ENCODE results near the gene ZDHHC8. TPM values are rescaled to one million over a fixed set of nuclear protein-coding genes. Genes with fewer than 3 reads are reported as not detected.

Gene ZDHHC8
- total RNA-seq, 1 experiment from 2014 or later = 89.3 TPM

- Histone ChIP-seq H4K20me1 (ENCODE audit: insufficient read depth) (no peaks in the 10 kb centered on the region), H3K4me1 (ENCODE audit: control insufficient read depth in 1 of 2, insufficient read depth in 2 of 2, low read length in 2 of 2) (no peaks in the 10 kb centered on the region), H3K27me3 (ENCODE audit: insufficient read depth, low read length) (no peaks in the 10 kb centered on the region), H3K9me3 (ENCODE audit: control insufficient read depth in 1 of 2, insufficient read depth in 1 of 2, low read depth in 1 of 2, low read length in 2 of 2) (no peaks in the 10 kb centered on the region), H2AFZ (ENCODE audit: low read depth, low read length, poor library complexity, severe bottlenecking) (no peak within 1 kb of the TSS), H3K9ac (ENCODE audit: low read length) (no peak within 1 kb of the TSS), H3K79me2 (ENCODE audit: insufficient read depth, low read length) (no peaks in the 10 kb centered on the region), H3K36me3 (ENCODE audit: control insufficient read depth in 1 of 2, insufficient read depth in 2 of 2, low read length in 2 of 2) (no peaks in the 10 kb centered on the region), H3K4me2 (ENCODE audit: low read length) (no peak within 1 kb of the TSS), H3K4me3 (replicated peaks in 1 of 2; ENCODE audit: low read depth in 1 of 2, low read length in 2 of 2) (no peak within 1 kb of the TSS), H3K27ac (ENCODE audit: low read depth, low read length) (no peak within 1 kb of the TSS), H3K9me2 (ENCODE audit: insufficient read depth) (no peaks in the 10 kb centered on the region)
- CTCF ChIA-PET = no interaction called here
- intact Hi-C loops (cut with micrococcal nuclease) = no loop called here
- ATAC-seq (no peak), DNase-seq (ENCODE audit: low read depth, low spot score) (no peak)
- RAD21 ChIA-PET (ENCODE audit: low non-redundant PET in 1 of 2, low total read pairs in 2 of 2, uncharacterized antibody in 2 of 2, unreplicated experiment in 2 of 2) = no interaction called here
- TF ChIP-seq ELF1 (IDR thresholded peaks at IDR 0.05; ENCODE audit: borderline replicate concordance, low read depth) (no peak), SIN3A (IDR thresholded peaks at IDR 0.05; ENCODE audit: low read depth) (no peak), ZNF274 (IDR thresholded peaks at IDR 0.05; ENCODE audit: low read depth, low read length) (no peak), CTCF (IDR thresholded peaks at IDR 0.05 in 2 of 3, conservative IDR thresholded peaks at IDR 0.05 in 1 of 3; ENCODE audit: borderline replicate concordance in 1 of 3, insufficient read depth in 1 of 3, low read depth in 2 of 3, low read length in 2 of 3) (no peak), TCF7L2 (IDR thresholded peaks at IDR 0.05; ENCODE audit: borderline replicate concordance, extremely low read depth, insufficient read depth, insufficient read length) (no peak), JUND (IDR thresholded peaks at IDR 0.05) (no peak), CEBPB (IDR thresholded peaks at IDR 0.05; ENCODE audit: low read depth) (no peak), RAD21 (IDR thresholded peaks at IDR 0.05; ENCODE audit: low read depth) (no peak), ATF3 (IDR thresholded peaks at IDR 0.05) (no peak), EZH2phosphoT487 (IDR thresholded peaks at IDR 0.05; ENCODE audit: borderline replicate concordance) (no peak)
- TF ChIP-seq, protein P1, sequence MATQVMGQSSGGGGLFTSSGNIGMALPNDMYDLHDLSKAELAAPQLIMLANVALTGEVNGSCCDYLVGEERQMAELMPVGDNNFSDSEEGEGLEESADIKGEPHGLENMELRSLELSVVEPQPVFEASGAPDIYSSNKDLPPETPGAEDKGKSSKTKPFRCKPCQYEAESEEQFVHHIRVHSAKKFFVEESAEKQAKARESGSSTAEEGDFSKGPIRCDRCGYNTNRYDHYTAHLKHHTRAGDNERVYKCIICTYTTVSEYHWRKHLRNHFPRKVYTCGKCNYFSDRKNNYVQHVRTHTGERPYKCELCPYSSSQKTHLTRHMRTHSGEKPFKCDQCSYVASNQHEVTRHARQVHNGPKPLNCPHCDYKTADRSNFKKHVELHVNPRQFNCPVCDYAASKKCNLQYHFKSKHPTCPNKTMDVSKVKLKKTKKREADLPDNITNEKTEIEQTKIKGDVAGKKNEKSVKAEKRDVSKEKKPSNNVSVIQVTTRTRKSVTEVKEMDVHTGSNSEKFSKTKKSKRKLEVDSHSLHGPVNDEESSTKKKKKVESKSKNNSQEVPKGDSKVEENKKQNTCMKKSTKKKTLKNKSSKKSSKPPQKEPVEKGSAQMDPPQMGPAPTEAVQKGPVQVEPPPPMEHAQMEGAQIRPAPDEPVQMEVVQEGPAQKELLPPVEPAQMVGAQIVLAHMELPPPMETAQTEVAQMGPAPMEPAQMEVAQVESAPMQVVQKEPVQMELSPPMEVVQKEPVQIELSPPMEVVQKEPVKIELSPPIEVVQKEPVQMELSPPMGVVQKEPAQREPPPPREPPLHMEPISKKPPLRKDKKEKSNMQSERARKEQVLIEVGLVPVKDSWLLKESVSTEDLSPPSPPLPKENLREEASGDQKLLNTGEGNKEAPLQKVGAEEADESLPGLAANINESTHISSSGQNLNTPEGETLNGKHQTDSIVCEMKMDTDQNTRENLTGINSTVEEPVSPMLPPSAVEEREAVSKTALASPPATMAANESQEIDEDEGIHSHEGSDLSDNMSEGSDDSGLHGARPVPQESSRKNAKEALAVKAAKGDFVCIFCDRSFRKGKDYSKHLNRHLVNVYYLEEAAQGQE (IDR thresholded peaks at IDR 0.05; ENCODE audit: low read depth) = no peak
- TF ChIP-seq, protein P2, sequence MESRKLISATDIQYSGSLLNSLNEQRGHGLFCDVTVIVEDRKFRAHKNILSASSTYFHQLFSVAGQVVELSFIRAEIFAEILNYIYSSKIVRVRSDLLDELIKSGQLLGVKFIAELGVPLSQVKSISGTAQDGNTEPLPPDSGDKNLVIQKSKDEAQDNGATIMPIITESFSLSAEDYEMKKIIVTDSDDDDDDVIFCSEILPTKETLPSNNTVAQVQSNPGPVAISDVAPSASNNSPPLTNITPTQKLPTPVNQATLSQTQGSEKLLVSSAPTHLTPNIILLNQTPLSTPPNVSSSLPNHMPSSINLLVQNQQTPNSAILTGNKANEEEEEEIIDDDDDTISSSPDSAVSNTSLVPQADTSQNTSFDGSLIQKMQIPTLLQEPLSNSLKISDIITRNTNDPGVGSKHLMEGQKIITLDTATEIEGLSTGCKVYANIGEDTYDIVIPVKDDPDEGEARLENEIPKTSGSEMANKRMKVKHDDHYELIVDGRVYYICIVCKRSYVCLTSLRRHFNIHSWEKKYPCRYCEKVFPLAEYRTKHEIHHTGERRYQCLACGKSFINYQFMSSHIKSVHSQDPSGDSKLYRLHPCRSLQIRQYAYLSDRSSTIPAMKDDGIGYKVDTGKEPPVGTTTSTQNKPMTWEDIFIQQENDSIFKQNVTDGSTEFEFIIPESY (IDR thresholded peaks at IDR 0.05; ENCODE audit: extremely low read depth, insufficient replicate concordance, low read length) = no peak
- no TSS peak for BruUV-seq (replicated peaks)
- POLR2A ChIA-PET = interaction anchor here (0.6 kb wide), 1 partner anchor 188 kb away, joined by 4 read pairs; no protein-coding TSS in a partner anchor
These were observed 19.0 kb downstream of the ZDHHC8 start, which contains the start of gene CCDC188 for GRCh38 chr22:20150381-20151275. CCDC188 (minus strand) TSS chr22:20151055; CDS start chr22:20150986, 69 bp downstream.

Data from HCT116 (cell line).